ENCODE data around the gene TMPRSS11F.
"Not testable (repeated sequence)": the region's sequence is repeated elsewhere in the genome, so short reads cannot be mapped to it uniquely, and the experiment has no call there.

Gene TMPRSS11F

GRCh38 chr4:68129793-68130192 is at the start of gene TMPRSS11F:
Gene TMPRSS11F (minus strand): TSS chr4:68129869. CDS start chr4:68129820, 49 bp downstream.
- DNase-seq = no peak

- no peak for DNase-seq
Observed at GRCh38 chr4:68176904-68177303, 47.2 kb upstream of the TMPRSS11F start.

GRCh38 chr4:68176500-68176899 is 46.8 kb upstream of the TMPRSS11F start:
- DNase-seq = no peak

- DNase-seq = peak; percentile 53
Observed at GRCh38 chr4:68175562-68176155, 46.0 kb upstream of the TMPRSS11F start.

DNA sequence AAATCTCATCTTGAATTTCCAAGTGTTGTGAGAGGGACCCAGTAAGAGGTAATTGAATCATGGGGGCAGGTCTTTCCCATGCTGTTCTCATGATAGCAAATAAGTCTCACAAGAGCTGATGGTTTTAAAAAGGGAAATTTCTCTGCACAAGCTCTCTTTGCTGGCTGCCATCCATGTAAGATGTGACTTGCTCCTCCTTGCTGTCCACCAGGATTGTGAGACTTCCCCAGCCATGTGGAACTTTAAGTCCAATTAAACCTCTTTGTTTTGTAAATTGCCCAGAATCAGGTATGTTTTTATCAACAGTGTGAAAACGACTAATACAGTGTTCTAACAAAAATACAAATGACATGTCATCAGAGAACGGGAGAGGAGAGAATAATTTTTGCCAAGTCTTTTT is 44.7 kb upstream of the TMPRSS11F start:
- DNase-seq = not testable (repeated sequence)

GRCh38 chr4:68172147-68172546 is 42.5 kb upstream of the TMPRSS11F start:
- DNase-seq = not testable (repeated sequence)

DNA sequence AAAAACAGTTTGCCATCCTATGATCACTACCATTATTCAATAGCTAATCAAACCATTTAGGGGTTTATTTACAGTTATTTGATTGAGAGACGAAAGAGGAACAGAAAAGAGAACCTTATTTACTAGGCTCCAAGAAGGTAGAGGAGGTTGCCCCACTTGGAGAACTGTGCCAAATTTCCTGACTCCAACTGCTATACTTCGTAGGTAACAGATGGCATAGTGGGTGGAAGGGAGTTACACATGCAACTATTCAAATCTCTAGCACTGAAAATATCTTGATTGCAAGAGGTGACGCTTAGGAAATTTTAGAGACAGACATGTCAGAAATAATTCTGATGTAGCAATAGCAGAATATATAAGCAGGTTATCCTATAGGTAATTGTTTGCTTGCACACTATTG is 38.0 kb upstream of the TMPRSS11F start:
- DNase-seq = no peak

DNA sequence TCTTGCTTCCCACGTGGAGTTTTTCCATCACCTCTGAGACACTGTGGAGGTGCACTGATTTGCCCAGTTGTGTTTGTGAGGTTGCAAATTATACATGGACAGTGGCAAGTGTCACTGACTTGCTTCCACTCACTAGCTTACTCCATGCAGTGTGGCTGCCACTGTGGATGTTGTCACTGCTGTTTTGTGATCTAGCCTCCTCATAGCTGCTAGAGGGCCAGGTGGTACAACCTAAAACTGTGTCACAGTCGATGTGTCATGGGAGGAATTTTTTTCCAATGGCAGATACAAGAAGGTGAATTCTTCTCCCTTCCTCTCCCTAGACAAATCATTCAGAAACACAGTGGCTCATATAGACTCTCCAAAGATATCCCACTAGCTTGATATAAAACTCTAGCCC is 37.5 kb upstream of the TMPRSS11F start:
- DNase-seq = no peak

DNA sequence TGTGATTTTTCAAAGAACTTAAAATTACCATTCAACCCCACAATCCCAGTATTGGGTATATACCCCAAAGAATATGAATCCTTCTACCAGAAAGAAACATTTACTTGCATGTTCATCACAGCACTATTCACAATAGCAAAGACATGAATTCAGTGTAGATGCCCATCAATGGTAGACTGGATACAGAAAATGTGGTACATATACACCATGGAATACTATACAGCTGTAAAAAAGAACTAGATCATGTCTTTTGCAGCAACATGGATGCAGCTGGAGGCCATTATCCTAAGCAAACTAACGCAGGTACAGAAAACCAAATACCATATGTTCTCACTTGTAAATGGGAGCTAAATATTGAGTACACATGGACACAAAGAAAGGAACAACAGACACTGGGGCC is 34.1 kb upstream of the TMPRSS11F start:
- DNase-seq = no peak

GRCh38 chr4:68162196-68162595 is 32.5 kb upstream of the TMPRSS11F start:
- no peak for DNase-seq

GRCh38 chr4:68152411-68152810 is 22.7 kb upstream of the TMPRSS11F start:
- DNase-seq = no peak

DNA sequence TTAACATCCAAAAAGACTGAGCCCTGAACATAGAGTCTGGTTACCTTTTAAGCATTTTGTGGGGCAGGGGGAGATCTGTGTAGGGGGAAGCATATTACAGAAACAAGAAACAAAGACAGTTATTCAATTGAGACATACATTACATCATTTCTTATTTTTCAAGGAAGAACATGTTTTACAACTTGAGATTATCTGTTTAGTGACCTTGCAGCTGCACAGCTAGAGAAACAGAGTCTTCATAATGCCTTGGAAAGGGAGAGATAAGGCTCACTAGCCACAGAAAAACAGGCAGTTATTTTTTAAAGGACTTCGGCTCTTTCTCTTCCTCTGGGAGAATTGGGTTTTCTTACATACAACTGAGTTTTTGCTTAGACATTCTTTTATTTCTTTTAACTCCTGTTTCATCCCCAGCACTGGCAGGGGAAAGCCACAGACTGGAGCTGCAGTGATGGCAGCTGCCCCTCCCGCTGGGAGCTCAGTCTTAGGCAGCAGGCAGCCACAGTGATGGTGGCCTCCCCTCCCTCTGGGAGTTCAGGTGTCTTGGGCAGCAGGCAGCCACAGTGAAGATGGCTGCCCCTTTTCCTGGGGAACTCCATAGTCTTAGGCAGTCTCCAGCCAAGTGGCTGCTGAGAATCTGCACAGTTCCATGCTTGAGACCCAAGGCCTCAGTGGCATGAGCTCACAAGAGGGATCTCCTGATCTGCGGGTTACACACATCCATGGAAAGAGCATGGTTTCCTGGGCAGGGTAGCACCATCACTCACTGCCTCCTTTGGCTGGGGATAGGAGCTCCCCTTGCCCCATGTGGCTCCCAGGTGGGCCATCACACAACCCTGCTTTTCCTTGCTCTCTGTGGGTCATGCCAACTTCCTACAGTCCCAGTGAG is 19.4 kb upstream of the TMPRSS11F start:
- no peak for DNase-seq

DNA sequence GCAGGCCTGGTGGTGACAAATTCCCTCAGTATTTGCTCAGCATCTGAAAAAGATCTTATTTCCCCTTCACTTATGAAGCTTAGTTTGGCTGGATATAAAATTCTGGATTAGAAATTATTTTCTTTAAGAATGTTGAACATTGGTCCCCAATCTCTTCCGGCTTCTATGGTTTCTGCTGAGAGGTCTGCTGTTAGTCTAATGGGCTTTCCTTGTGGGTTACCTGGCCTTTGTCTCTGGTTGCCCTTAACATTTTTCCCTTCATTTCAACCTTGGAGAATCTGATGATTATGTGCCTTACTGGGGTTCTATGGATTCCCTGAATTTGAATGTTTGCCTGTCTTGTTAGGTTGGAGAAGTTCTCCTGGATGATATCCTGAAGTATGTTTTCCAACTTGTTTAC is 17.4 kb upstream of the TMPRSS11F start:
- DNase-seq = no peak

GRCh38 chr4:68145261-68145660 is 15.6 kb upstream of the TMPRSS11F start:
- DNase-seq = no peak

- no peak for DNase-seq
Observed at GRCh38 chr4:68141852-68142251, 12.2 kb upstream of the TMPRSS11F start.

GRCh38 chr4:68132342-68132741 is 2.7 kb upstream of the TMPRSS11F start:
- no peak for DNase-seq

DNA sequence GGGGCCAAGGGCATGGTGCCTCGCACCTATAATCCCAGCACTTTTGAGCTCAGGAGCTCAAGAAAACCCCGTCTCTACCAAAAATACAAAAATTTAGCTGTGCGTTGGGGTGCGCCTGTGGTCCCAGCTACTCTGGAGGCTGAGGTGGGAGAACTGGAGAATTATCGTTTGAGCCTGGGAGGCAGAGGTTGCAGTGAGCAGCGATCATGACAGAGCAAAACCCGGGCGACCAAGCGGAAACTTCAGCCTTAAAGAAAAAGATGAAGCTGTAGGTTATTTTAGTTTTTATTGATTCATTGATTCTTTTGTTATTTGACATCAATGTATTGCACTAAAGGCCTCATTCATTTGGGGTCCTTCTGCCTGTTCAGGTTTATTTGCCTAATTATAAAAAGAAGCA is 5.4 kb downstream of the TMPRSS11F start:
- DNase-seq = no peak

GRCh38 chr4:68123525-68123924 is 6.1 kb downstream of the TMPRSS11F start:
- DNase-seq = no peak

DNA sequence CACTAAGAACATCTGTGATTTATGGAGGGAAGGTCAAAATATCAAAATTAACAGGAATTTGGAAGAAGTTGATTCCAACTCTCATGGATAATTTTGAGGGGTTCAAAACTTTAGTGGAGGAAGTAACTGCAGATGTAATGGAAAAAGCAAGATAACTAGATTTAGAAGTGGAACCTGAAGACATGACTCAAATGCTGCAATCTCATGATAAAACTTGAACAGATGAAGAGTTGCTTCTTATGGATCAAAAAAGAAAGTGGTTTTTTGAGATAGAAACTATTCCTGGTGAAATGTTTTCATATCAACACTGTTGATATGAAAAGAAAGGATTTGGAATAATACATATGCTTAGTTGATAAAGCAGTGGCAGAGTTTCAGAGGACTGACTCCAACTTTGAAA is 9.7 kb downstream of the TMPRSS11F start:
- DNase-seq = no peak

DNA sequence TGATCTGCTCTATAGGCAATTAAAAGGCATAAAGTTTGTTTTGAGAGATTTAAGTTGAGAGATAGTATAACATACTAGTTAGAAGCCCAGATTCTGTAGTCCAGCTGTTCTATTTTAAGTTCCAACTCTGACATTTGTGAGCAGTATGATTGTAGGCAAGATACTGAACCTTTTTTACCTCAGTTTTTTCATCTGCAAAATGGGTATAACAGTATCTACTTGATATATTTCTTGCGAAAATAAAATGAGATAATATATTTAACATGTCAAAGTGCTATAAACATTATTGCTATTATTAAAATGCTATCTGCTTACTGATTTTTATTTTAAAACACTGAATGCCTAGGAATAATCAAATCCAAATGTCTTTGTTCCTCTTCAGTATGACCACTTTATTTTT is 19.2 kb downstream of the TMPRSS11F start:
- DNase-seq = no peak

DNA sequence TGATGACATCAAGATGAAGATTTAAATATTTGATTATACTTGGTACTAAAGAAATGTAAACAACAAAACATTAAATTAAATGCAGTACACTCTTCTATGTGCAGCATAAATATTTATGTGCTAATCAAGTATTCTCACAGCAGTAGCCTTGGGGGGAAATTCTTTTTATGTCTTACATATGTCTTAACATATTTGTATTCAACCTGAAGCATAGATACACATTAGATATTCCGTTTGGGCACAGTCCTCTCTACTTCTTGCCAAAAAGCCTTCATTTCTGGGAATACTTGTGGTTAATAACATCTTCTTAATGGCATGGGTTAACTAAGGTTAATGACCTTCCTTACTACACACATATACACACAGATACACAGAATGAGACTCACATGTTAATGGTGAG is 19.8 kb downstream of the TMPRSS11F start:
- DNase-seq = no peak

GRCh38 chr4:68082758-68083157 is 46.9 kb downstream of the TMPRSS11F start:
- DNase-seq = no peak

GRCh38 chr4:68079928-68080327 is 49.7 kb downstream of the TMPRSS11F start:
- DNase-seq = no peak

DNA sequence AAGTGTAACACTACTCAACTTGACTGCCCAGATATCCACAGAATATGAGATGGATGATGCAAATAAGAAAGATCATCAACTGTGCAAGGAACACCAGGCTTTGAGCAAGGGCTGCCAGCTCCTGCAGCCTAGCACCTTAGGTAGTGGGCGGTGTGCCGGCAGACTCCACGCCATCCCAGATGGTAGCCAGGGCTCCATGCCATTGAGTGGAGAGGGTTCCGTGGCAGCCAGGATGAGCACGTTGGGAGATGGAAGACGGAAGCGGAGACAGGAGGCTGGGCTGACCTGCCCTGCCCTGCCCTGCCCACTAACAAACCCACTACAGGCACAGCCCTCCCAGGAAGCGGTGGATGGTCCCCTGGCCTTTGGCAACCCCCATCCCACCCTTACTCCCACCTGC is 51.9 kb downstream of the TMPRSS11F start:
- no peak for DNase-seq

DNA sequence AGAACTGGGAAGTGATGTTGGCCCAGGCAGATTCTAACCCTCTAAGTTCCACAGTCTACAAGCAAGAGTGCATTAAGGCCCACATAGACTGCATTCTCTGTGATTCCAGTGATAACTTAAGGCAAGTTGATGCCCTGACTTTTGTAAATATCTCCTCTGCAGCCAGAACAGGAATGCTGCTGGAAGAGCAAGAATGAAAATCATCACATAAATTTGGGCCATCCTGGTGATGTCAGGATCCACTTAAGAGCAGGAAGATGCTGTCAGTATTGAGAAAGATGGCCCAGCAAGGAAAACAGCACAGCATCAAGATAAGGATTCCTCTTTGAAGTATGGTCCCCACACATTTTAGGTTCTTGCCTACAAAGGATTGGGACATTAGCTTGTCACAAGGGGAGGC is 52.4 kb downstream of the TMPRSS11F start:
- DNase-seq = no peak
